Tibial nerve (tissue), 4 donors: ENCODE data around the gene ANKHD1. TPM values are rescaled to one million over a fixed set of nuclear protein-coding genes. Genes with fewer than 3 reads are reported as not detected.

Experiments used
- DNase-seq, 2 donors: peaks; one replicate each; pipeline ENCODE4 v3.0.0-alpha.2; 2019; ENCODE audit warnings: low spot score in 2 of 2
- H3K27ac ChIP-seq, 4 donors: fragments of 200-600 bp; sonication (generic) in 3 of 4; one replicate each; pipeline ENCODE4 v1.5.1; 2017 to 2019; ENCODE audit warnings: mild to moderate bottlenecking in 1 of 4
- H3K27me3 ChIP-seq, 2 donors: fragments of 200-600 bp; sonication (generic) in 1 of 2; one replicate each; pipeline versions ENCODE4 v1.5.1 to v1.6.0; 2017 to 2019
- H3K36me3 ChIP-seq, 3 donors: fragments of 200-600 bp; sonication (generic); one replicate each; pipeline ENCODE4 v1.5.1; 2018 to 2019
- H3K4me1 ChIP-seq, 4 donors: fragments of 200-600 bp; sonication (generic) in 3 of 4; one replicate each; pipeline ENCODE4 v1.5.1; 2017 to 2019
- H3K4me3 ChIP-seq, 4 donors: fragments of 200-600 bp; sonication (generic) in 3 of 4; one replicate each; pipeline ENCODE4 v1.5.1; 2017 to 2019; ENCODE audit warnings: mild to moderate bottlenecking in 1 of 4, moderate library complexity in 1 of 4
- H3K9me3 ChIP-seq, 4 donors: fragments of 200-600 bp; sonication (generic) in 3 of 4; one replicate each; pipeline ENCODE4 v1.5.1; 2017 to 2019
- EP300 ChIP-seq, 2 donors: sonication (generic); formaldehyde crosslinking; IDR thresholded peaks; one replicate each; pipeline ENCODE4 v1.6.1; 2017; ENCODE audit warnings: antibody characterized with exemption in 2 of 2, mild to moderate bottlenecking in 1 of 2
- POLR2A ChIP-seq, 2 donors: fragments of 450-650 bp; IDR thresholded peaks; one replicate each; pipeline ENCODE4 v1.6.1; 2017; ENCODE audit warnings: antibody characterized with exemption in 2 of 2, mild to moderate bottlenecking in 2 of 2, moderate library complexity in 2 of 2
- WGBS, 2 donors: methylation state at CpG; one replicate each; pipeline ENCODE4 v1.1.5; 2018; 5-methylcytosine and 5-hydroxymethylcytosine counted together
- total RNA-seq, 4 donors: library from RNA; depleted of rRNA; stranded (reverse); fragments of >200 nt; gene quantifications; one replicate each; pipeline ENCODE4 v1.1.0, GENCODE V29; 2016
- TF ChIP-seq, protein P1 (sequence below), 5 experiments: fragments of 200-600 bp in 3 of 5; fragments of 450-650 bp in 2 of 5; sonication (generic) in 3 of 5; IDR thresholded peaks; one replicate each; pipeline ENCODE4 v1.5.1; 2016 to 2019; ENCODE audit warnings: antibody characterized with exemption in 5 of 5, mild to moderate bottlenecking in 3 of 5, moderate library complexity in 2 of 5

The ANKHD1 gene
- total RNA-seq, 4 donors from 2014 or later: 119 to 212 (median 162) TPM

- H3K4me3 ChIP-seq: no peak overlapping the region
Measured at GRCh38 chr5:140566665-140567064, 165.0 kb downstream of the ANKHD1 start.

DNA sequence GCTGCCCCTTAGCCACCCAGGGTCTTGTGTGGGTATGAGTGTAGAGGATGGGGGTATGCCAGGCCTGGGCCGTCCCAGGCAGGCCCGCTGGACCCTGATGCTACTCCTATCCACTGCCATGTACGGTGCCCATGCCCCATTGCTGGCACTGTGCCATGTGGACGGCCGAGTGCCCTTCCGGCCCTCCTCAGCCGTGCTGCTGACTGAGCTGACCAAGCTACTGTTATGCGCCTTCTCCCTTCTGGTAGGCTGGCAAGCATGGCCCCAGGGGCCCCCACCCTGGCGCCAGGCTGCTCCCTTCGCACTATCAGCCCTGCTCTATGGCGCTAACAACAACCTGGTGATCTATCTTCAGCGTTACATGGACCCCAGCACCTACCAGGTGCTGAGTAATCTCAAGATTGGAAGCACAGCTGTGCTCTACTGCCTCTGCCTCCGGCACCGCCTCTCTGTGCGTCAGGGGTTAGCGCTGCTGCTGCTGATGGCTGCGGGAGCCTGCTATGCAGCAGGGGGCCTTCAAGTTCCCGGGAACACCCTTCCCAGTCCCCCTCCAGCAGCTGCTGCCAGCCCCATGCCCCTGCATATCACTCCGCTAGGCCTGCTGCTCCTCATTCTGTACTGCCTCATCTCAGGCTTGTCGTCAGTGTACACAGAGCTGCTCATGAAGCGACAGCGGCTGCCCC, 165.6 kb downstream of the ANKHD1 start:
- Histone ChIP-seq H3K27me3 (no peaks in the 10 kb centered on the region), H3K27ac (no peak overlapping the region), H3K36me3 (peaks cover 0 to 48% (median 2%) of the 10 kb centered on the region in 3 donors), H3K4me3 (no peak overlapping the region), H3K9me3 (no peaks in the 10 kb centered on the region), H3K4me1 (peaks cover 0 to 53% (median 23%) of the 10 kb centered on the region in 4 donors)
- 82 to 86% methylated on average over 21 of the region's 22 CpGs for WGBS, 2 donors
- no peak for DNase-seq
- TF ChIP-seq POLR2A (IDR thresholded peaks at IDR 0.05) (no peak), EP300 (IDR thresholded peaks at IDR 0.05) (no peak)
- TF ChIP-seq, protein P1, sequence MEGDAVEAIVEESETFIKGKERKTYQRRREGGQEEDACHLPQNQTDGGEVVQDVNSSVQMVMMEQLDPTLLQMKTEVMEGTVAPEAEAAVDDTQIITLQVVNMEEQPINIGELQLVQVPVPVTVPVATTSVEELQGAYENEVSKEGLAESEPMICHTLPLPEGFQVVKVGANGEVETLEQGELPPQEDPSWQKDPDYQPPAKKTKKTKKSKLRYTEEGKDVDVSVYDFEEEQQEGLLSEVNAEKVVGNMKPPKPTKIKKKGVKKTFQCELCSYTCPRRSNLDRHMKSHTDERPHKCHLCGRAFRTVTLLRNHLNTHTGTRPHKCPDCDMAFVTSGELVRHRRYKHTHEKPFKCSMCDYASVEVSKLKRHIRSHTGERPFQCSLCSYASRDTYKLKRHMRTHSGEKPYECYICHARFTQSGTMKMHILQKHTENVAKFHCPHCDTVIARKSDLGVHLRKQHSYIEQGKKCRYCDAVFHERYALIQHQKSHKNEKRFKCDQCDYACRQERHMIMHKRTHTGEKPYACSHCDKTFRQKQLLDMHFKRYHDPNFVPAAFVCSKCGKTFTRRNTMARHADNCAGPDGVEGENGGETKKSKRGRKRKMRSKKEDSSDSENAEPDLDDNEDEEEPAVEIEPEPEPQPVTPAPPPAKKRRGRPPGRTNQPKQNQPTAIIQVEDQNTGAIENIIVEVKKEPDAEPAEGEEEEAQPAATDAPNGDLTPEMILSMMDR (IDR thresholded peaks at IDR 0.05): no peak

More at GRCh38 chr5:140566665-140567064, 165.0 kb downstream of the ANKHD1 start:
- Histone ChIP-seq H3K27ac (no peak overlapping the region), H3K27me3 (no peaks in the 10 kb centered on the region), H3K9me3 (no peaks in the 10 kb centered on the region), H3K4me1 (peaks cover 0 to 59% (median 25%) of the 10 kb centered on the region in 4 donors), H3K36me3 (peaks cover 0 to 54% (median 2%) of the 10 kb centered on the region in 3 donors)
- DNase-seq: no peak
- TF ChIP-seq, protein P1 (IDR thresholded peaks at IDR 0.05): no peak
- TF ChIP-seq POLR2A (IDR thresholded peaks at IDR 0.05) (no peak), EP300 (IDR thresholded peaks at IDR 0.05) (no peak)
- 92 to 98% methylated on average over 5 of the region's 5 CpGs for WGBS, 2 donors

GRCh38 chr5:140567871-140568270, 166.2 kb downstream of the ANKHD1 start:
- peaks cover 0 to 46% (median 2%) of the 10 kb centered on the region in 3 donors for H3K36me3 ChIP-seq
- DNase-seq: no peak
- no peaks in the 10 kb centered on the region for H3K9me3 ChIP-seq
- H3K4me3 ChIP-seq: no peak overlapping the region
- WGBS, 2 donors: 94 to 100% methylated on average over 8 to 13 of the region's 13 CpGs
- H3K4me1 ChIP-seq: peaks cover 0 to 47% (median 20%) of the 10 kb centered on the region in 4 donors
- TF ChIP-seq EP300 (IDR thresholded peaks at IDR 0.05) (no peak), POLR2A (IDR thresholded peaks at IDR 0.05) (no peak)
- TF ChIP-seq, protein P1 (IDR thresholded peaks at IDR 0.05): no peak
- no peak overlapping the region for H3K27ac ChIP-seq
- no peaks in the 10 kb centered on the region for H3K27me3 ChIP-seq

DNA sequence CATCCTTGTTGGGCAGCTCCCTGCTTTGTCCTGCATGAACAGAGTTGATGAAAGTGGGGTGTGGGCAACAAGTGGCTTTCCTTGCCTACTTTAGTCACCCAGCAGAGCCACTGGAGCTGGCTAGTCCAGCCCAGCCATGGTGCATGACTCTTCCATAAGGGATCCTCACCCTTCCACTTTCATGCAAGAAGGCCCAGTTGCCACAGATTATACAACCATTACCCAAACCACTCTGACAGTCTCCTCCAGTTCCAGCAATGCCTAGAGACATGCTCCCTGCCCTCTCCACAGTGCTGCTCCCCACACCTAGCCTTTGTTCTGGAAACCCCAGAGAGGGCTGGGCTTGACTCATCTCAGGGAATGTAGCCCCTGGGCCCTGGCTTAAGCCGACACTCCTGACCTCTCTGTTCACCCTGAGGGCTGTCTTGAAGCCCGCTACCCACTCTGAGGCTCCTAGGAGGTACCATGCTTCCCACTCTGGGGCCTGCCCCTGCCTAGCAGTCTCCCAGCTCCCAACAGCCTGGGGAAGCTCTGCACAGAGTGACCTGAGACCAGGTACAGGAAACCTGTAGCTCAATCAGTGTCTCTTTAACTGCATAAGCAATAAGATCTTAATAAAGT, 166.9 kb downstream of the ANKHD1 start:
- no peak for DNase-seq
- TF ChIP-seq, protein P1 (IDR thresholded peaks at IDR 0.05): no peak
- no peak for TF ChIP-seq EP300 (IDR thresholded peaks at IDR 0.05)
- no peak for TF ChIP-seq POLR2A (IDR thresholded peaks at IDR 0.05)
- Histone ChIP-seq H3K27me3 (no peaks in the 10 kb centered on the region), H3K27ac (peak overlapping the region in 3 of 4 donors; percentile 18 to 51 (median 37)), H3K9me3 (no peaks in the 10 kb centered on the region), H3K4me3 (no peak overlapping the region), H3K4me1 (peaks cover 0 to 40% (median 13%) of the 10 kb centered on the region in 4 donors), H3K36me3 (peaks cover 0 to 46% (median 2%) of the 10 kb centered on the region in 3 donors)
- 92 to 100% methylated on average over 2 of the region's 2 CpGs for WGBS, 2 donors

DNA sequence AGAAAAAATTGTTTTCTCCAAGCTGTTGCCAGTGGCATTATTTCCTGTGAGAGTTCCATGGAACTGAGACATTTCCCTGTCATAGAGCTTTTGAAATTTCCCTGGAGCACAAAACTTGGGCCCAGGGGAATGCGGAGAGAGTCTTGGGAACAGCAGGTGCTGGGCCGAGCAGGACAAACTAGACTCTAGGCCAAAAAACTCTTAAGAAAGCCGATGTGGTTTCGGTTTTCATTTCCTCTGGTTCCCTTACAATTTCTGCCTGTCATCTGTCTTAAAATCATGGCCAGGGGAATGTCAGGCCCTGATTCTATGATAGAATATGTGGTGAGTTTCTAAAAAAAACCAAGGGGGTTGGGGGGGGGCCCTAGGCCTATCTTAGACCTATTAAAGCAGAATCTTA, 167.6 kb downstream of the ANKHD1 start:
- H3K4me3 ChIP-seq: no peak overlapping the region
- TF ChIP-seq, protein P1 (IDR thresholded peaks at IDR 0.05): no peak
- TF ChIP-seq POLR2A (IDR thresholded peaks at IDR 0.05) (no peak), EP300 (IDR thresholded peaks at IDR 0.05) (no peak)
- WGBS, 2 donors: 69 to 74% methylated on average over 4 of the region's 4 CpGs
- H3K4me1 ChIP-seq: peaks cover 0 to 42% (median 11%) of the 10 kb centered on the region in 4 donors
- H3K27ac ChIP-seq: peak overlapping the region in 3 of 4 donors; percentile 18 to 59 (median 51)
- H3K27me3 ChIP-seq: no peaks in the 10 kb centered on the region
- peaks cover 0 to 46% (median 2%) of the 10 kb centered on the region in 3 donors for H3K36me3 ChIP-seq
- DNase-seq: no peak
- no peaks in the 10 kb centered on the region for H3K9me3 ChIP-seq
